CD4-positive, alpha-beta T cell treated with Interleukin-17A for 4 hours (primary cell): ENCODE data around the gene ADAMTS13.
"Not testable (repeated sequence)": the region's sequence is repeated elsewhere in the genome, so short reads cannot be mapped to it uniquely, and the experiment has no call there.

Experiments used
- DNase-seq: peaks from one replicate; pipeline ENCODE4 v3.0.0-alpha.2; 2020; ENCODE audit warnings: mixed read lengths

Gene ADAMTS13

DNA sequence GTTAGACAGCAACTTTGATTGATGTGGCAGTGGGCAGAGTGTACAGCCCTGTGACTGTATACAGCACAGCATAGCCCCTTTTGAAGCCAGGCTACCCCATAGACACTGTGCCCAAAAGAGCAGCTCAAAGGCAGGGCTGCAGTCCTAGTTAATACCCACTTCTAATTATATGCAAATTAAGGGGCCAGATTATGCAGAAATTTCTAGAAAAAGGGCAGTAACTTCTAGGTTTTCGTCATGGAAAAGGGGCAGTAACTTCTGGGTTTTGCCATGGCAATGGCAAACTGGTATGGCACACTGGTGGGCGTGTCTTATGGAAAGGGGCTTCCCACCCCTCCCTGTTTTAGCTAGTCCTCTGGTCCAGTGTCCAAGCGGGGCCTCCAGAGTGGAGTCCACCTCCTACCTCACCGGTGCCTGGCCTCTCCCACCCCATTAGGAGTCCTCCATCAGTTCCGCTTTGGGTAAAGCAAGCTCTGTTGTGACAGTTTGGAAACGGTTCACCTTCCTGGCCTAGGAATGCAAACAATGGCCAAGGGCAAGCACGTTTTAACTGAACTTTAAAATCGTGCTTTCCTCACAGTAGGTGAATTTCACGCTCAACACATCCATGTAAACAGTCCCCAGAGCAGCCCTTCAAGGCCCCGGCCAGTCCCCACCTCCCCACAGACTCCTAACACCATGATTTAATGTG lies 5.6 kb downstream of the ADAMTS13 start:
- DNase-seq: no peak

DNA sequence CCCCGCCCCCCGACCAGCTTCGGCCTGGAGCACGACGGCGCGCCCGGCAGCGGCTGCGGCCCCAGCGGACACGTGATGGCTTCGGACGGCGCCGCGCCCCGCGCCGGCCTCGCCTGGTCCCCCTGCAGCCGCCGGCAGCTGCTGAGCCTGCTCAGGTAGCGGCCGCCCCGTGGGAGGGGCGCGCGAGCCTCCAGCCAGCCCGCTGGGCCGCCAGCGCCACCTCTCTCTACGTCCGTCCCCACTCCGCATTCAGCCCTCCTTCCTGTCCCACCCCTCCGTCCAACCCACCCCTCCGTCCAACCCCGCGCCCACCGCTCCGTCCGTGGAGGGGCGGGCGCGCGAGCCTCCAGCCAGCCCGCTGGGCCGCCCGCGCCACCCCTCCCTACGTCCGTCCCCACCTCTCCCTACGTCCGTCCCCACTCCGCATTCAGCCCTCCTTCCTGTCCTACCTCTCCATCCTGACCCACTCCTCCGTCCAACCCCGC lies 6.5 kb downstream of the ADAMTS13 start:
- no peak for DNase-seq

DNA sequence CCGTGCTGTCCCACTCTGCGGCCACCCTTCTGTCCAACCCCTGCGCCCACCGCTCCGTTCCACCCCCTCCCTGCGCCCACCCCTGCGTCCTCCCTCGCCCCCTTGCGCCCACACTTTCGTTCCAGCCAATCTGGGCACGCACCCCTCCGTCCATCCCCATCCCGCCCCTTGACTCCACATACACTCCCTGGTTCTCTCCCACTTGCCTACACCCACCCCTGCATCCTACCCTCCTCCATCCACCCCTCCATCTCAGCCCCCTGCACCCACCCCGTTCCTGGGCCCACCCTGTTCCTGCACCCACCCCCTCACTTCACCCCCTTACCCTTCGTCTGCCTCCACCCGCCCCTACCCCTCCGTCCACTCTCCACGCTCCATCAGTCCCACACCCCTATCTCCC lies 7.0 kb downstream of the ADAMTS13 start:
- DNase-seq: no peak

DNA sequence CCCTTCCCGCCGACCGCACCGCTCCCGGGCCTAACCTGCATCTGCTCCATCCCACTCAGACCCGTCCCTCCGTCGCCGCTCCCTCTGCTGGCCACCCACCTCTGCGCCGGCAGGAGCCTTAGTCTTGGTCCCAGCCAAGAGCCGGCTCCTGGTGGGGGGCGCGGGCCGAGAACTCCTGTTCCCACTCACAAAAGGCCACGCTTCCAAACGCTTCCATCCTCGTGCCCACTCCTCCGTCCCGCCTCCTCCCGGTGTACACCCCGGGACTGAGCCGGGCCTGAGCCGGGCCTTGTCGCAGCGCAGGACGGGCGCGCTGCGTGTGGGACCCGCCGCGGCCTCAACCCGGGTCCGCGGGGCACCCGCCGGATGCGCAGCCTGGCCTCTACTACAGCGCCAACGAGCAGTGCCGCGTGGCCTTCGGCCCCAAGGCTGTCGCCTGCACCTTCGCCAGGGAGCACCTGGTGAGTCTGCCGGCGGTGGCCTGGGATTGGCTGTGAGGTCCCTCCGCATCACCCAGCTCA lies 7.5 kb downstream of the ADAMTS13 start:
- peak; percentile 30 for DNase-seq

DNA sequence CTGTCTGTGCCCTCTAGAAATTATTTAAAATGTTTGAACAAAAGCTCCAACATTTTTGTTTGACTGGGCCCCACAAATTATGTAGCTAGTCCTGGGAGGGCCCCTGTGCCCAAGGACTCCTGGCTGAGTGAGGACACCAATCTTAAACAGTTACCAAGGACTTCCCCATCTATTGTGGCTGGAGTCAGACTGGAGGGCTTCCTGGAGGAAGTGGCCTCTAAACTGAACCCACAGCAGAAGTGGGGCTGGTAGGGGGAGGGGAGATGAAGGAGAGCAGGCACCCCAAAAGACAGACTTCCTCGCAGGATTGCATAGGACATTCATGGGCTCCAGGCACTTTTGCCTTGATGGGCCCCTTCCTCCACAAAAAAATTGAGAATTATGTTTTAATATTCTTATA lies 8.1 kb downstream of the ADAMTS13 start:
- DNase-seq: no peak

DNA sequence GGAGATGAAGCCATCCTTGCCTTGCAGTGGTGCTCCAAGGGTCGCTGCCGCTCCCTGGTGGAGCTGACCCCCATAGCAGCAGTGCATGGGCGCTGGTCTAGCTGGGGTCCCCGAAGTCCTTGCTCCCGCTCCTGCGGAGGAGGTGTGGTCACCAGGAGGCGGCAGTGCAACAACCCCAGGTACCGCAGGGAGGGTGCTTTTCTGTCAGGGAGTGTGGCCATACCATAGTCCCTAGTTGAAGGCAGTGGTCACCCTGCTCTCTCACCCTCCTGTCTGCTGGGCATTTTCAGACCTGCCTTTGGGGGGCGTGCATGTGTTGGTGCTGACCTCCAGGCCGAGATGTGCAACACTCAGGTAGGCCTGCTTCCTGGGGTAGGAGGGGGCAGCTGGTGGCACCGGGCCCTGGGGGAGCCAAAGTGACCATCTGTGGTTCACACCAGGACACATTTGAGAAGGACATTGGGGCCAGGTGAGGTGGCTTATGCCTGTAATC lies 11.2 kb downstream of the ADAMTS13 start:
- no peak for DNase-seq

DNA sequence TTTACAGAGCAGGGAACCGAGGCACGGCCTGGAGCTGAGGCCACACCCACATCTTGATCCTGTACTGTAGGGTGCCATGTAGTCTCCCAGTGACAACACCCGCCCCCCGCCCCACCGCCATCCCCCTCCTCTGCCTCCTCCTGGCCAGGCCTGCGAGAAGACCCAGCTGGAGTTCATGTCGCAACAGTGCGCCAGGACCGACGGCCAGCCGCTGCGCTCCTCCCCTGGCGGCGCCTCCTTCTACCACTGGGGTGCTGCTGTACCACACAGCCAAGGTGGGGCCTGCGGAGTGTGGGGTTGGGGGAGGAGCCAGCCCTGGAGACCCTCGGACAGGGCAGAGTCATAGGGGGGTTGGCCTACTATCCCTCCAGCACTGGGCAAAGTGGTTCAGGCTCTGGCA lies 14.5 kb downstream of the ADAMTS13 start:
- no peak for DNase-seq

DNA sequence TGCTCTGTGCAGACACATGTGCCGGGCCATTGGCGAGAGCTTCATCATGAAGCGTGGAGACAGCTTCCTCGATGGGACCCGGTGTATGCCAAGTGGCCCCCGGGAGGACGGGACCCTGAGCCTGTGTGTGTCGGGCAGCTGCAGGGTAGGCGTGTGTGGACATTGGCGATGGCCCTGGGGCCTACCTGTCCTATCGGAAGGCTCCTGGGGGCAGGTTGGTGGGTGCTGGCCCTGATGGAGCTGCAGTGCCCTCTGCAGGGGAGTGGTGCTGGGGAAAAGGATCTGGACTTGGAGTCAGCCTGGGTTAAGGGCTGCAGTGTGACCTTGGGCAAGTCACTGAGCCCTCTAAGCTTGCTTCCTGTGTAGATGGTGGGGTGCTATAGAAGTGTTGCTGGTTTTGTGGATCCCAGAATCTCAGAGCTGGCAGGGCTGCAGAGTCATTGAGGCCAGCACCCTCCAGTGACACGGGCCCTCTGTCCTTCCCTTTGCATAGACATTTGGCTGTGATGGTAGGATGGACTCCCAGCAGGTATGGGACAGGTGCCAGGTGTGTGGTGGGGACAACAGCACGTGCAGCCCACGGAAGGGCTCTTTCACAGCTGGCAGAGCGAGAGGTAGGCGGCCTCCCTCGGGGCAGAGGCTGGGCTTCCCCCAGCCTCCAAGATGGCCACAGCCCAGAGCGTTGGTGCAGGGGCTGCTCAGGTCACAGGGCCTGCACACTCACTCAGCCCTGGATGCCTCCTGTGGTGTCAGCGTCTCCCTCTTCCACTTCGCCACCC lies 15.8 kb downstream of the ADAMTS13 start:
- no peak for DNase-seq

DNA sequence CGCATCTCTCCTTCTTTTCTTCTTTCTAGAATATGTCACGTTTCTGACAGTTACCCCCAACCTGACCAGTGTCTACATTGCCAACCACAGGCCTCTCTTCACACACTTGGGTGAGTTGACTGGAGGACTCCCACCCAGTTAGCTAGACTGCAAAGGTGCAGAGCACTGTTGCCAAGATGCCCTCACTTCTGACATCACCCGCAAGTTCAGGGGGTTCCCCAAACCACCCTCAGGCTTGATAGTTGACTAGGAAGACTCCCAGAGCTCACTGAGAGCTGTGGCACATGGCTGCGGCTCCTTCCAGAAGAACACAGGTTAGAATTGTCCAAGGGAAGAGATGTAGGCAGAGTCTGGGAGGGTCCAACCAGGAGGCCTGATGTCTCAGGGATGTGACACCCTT lies 17.2 kb downstream of the ADAMTS13 start:
- DNase-seq: no peak

DNA sequence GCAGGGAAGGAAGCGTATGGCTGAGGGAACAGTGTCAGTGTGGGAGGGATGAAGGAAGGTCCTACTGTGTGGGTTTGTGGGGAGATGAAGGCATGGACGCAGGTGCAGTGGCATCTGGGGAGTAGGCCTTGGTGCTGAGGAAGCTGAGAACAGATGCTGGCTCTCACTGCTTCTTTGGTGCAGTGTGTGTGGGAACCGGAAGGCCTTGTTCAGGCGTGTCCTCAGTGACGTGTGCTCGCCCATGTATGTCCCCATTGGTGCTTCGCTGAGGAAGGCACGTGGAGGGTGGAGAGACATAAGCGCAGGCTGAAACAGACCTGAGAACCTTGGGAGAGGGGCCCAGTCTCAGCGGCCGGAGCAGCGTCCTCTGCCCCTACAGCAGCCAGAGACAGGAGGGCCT lies 18.7 kb downstream of the ADAMTS13 start:
- no peak for DNase-seq

DNA sequence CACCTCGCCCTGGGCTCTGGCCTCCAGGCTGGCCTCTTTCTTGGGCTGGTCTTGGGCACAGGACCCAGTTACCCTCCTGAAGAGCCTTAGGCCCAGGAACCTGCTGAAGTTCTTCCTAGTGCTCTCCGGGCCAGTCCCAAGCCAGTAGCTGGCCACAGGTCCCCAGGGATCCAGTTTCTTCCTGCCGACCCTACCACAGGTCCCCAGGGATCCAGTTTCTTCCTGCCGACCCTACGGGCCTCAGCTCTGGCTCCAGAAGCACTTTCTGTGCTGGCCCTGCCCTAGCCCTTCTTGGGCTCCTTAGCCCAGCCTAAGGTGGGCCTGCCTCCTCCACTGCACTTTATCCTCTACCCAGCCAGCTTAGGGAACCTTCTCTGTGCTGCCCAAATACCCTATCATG lies 19.4 kb downstream of the ADAMTS13 start:
- no peak for DNase-seq

DNA sequence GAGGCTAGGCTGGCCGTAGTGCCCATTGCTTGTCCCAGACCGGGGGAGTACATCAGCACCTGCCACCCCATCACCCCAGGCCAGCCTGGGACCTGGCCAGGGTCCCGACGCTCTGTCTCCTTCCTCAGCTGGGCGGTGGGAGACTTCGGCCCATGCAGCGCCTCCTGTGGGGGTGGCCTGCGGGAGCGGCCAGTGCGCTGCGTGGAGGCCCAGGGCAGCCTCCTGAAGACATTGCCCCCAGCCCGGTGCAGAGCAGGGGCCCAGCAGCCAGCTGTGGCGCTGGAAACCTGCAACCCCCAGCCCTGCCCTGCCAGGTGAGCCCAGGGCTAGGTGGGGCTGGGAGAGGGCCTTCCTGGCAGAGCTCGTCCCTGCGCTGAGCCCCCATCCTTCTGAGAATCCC lies 21.1 kb downstream of the ADAMTS13 start:
- DNase-seq: no peak

DNA sequence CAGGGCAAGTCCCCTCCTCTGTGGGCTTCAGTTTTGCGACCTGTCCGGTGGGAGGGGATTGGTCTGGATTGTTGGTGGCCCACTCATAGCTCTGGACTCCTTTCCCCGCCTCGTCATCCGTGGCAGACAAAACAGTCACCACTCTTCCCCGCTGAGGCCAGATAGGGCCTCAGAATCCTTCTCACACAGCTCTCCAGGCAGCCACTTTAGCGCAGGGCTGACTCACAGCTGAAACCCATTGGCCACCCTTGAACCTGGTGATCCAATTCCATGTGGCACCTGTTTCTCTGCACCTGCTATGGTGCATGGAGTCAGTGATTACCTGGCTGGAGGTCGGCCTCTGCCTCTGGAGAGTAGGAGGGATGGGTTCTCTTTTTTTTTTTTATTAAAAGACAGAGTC lies 21.8 kb downstream of the ADAMTS13 start:
- DNase-seq: no peak

DNA sequence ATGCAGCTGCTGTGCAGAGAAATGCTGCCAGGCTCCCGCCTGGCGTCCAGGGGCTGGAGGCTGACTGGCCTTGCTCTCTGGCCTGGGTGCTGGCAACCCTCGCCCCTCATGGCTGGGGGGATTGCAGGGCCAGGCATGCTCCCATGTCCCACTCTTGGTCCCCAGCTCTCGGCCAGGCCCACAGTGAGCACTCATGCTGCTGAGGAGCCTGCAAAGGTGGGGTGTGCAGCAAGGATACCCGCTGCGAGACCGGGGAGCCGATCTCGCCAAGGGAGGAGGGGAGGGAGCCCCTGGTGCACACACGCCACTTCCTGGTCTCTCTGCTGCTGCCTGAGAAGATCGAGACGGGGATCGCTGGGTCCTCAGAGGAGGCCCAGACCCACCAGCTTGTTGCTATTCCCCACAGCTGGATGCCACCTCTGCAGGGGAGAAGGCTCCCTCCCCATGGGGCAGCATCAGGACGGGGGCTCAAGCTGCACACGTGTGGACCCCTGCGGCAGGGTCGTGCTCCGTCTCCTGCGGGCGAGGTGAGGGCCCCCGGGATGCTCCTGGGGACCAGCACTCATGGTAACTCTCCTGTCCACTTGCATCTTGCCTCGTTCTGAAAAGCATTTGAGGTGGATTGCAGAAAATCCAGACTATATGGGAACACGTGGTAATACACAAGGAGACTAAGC lies 23.3 kb downstream of the ADAMTS13 start:
- DNase-seq: no peak

DNA sequence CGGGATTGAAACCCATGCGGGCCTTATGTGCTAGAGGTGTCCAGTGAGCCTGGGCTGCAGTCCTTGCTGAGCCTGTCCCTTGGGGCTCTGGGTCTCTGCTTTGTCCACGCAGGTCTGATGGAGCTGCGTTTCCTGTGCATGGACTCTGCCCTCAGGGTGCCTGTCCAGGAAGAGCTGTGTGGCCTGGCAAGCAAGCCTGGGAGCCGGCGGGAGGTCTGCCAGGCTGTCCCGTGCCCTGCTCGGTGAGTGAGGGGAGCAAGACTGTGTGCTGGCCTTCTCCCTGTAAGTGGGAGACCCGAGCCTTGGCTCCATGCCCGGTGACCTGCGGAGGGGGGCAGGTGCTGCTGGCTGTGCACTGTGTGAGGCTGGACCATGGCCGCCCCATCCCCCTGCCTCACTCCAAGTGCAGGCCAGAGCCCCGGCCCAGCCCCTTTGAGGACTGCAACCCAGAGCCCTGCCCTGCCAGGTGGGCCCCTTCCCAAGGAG lies 26.4 kb downstream of the ADAMTS13 start:
- no peak for DNase-seq

DNA sequence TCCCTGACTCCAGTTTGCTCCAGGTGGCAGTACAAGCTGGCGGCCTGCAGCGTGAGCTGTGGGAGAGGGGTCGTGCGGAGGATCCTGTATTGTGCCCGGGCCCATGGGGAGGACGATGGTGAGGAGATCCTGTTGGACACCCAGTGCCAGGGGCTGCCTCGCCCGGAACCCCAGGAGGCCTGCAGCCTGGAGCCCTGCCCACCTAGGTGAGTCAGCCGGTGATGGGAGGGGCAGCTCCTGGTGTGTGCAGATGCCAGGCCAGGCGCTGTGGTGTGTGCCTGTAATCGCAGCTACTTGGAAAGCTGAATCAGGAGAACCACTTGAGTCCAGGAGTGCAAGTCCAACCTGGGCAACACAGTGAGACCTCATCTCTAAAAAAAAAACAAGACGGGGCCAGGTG lies 27.6 kb downstream of the ADAMTS13 start:
- DNase-seq: no peak

DNA sequence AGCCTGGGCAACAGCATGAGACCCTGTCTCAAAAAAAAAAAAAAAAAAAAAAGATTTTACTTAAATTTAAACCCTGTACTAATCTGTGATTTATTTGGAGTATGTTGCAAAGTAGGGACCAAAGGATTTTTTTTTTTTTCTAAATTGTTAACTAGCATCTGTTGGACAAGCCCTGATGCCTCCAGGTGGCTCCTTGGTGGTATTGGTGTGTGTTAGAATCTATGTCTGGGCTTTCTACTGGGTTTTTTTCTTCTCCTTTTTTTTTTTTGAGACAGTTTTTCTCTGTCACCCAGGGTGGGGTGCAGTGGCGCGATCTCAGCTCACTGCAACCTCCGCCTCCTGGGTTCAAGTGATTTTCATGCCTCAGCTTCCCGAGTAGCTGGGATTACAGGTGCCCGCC lies 29.7 kb downstream of the ADAMTS13 start:
- not testable (repeated sequence) for DNase-seq

DNA sequence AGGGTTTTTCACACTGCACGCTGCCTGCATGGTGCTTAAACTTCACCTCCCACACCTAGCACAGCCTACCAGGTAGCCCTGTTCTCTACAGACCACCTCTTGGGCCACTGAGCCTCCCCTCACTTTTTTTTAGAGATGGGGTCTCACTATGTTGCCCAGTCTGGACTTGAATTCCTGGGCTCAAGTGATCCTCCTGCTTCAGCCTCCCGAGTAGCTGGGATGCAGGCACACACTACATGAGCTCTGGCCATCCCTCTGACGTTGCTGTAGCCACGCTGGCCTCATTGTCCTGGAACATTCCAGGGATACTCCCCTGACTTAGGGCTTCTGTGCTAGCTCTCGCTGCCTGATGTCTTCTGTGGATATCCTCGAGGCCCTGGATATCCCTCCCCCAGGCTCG lies 30.4 kb downstream of the ADAMTS13 start:
- no peak for DNase-seq

DNA sequence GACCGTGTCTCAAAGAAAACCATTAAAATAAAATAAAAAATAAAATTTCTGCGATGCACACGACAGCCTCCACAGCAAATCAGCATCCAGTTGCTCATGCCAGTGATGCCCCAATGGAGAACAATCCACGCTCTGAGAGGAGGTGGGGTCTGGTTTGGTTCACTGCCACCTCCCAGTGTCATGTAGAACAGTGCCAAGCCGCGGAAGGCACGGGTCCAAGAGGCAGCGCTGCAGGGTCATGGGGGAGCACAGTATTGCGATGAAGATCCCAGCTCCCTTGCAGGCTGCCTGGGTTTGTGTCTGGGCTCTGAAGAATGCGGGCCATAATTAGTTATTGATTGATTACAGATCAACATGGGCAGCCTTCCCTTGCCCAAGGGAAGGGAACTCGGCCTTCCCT lies 31.5 kb downstream of the ADAMTS13 start:
- DNase-seq: no peak

DNA sequence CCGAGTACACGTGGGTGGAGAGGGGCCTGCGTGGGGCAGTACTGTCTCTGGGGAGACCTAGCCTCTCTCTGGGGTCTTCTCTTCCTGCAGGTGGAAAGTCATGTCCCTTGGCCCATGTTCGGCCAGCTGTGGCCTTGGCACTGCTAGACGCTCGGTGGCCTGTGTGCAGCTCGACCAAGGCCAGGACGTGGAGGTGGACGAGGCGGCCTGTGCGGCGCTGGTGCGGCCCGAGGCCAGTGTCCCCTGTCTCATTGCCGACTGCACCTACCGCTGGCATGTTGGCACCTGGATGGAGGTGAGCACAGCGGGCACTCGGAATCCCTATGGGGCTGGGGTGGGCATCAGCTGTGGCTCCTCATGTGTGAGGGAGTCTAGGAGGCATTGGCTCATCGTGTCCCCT lies 32.2 kb downstream of the ADAMTS13 start:
- no peak for DNase-seq

DNA sequence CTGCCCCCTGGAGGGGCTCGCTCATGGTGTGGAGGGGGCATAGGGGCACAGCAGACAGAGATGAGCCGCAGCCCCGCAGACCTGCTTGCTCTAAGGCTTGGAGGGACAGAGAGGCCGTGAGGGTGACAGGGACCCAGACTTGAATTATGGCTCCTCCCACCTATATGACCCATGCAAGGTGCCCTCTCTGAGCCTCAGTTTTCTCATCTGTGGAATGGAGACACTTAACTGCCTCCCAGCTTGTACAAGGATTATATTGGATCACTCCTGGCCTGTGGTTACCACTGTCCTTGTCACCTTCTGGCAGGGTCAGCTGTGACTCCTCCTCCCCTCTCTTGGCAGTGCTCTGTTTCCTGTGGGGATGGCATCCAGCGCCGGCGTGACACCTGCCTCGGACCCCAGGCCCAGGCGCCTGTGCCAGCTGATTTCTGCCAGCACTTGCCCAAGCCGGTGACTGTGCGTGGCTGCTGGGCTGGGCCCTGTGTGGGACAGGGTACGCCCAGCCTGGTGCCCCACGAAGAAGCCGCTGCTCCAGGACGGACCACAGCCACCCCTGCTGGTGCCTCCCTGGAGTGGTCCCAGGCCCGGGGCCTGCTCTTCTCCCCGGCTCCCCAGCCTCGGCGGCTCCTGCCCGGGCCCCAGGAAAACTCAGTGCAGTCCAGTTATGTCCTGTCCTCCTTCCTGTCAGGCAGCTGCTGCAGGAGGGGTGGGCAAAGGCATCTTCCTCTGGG lies 32.9 kb downstream of the ADAMTS13 start:
- DNase-seq: no peak

DNA sequence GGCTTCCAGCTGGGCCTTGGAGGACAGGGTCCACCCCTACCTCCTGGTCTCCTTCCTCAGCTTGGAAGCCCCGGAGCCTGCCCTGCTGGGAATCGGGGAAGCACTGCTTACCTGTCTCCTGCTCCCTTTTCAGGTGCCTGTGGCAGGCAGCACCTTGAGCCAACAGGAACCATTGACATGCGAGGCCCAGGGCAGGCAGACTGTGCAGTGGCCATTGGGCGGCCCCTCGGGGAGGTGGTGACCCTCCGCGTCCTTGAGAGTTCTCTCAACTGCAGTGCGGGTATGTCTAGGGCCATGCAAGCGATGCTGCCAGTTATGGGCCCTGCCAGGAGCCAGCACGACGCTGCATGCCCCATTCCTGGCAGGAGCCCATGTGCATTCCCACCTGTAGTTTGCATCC lies 33.8 kb downstream of the ADAMTS13 start:
- no peak for DNase-seq

DNA sequence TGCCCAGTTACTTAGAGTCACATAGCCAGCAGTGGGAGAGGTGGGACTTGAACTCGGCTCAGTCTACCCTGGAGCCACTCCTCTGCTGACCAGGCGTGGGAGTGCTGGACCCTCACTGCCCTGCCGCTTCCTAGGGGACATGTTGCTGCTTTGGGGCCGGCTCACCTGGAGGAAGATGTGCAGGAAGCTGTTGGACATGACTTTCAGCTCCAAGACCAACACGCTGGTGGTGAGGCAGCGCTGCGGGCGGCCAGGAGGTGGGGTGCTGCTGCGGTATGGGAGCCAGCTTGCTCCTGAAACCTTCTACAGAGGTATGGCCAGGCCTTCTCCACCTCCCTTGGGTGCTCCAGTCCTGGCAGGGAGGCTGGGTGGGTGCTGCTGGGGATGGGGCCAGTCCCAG lies 34.2 kb downstream of the ADAMTS13 start:
- DNase-seq: no peak
